Spleen (tissue), 11 donors: Measurements from ENCODE around the gene RERG. TPM values are rescaled to one million over a fixed set of nuclear protein-coding genes. Genes with fewer than 3 reads are reported as not detected.

Source experiments
- DNase-seq: peaks from one replicate; pipeline ENCODE4 v3.0.0-alpha.2; 2020
- H3K27ac ChIP-seq, 8 donors: fragments of 200-600 bp; sonication (generic) in 7 of 8; 1 replicate in 4 of 8; 2 replicates in 4 of 8; pipeline versions ENCODE4 v1.5.0 to v1.8.0; 2016 to 2021; ENCODE audit warnings: inconsistent platforms in 4 of 8, mild to moderate bottlenecking in 4 of 8, moderate library complexity in 1 of 8
- H3K27me3 ChIP-seq, 7 donors: fragments of 200-600 bp; sonication (generic) in 6 of 7; replicated peaks in 1 of 7; 1 replicate in 4 of 7; 2 replicates in 3 of 7; pipeline versions ENCODE4 v1.5.0 to v1.8.0; 2016 to 2021; ENCODE audit warnings: inconsistent platforms in 3 of 7, mild to moderate bottlenecking in 1 of 7
- H3K36me3 ChIP-seq, 6 donors: fragments of 200-600 bp; sonication (generic) in 5 of 6; 1 replicate in 4 of 6; 2 replicates in 2 of 6; pipeline versions ENCODE4 v1.5.0 to v1.8.0; 2016 to 2021; ENCODE audit warnings: inconsistent platforms in 2 of 6
- H3K4me1 ChIP-seq, 6 donors: fragments of 200-600 bp; sonication (generic) in 5 of 6; 1 replicate in 3 of 6; 2 replicates in 3 of 6; pipeline versions ENCODE4 v1.5.0 to v1.8.0; 2016 to 2021; ENCODE audit warnings: inconsistent platforms in 3 of 6
- H3K4me3 ChIP-seq, 8 donors: fragments of 200-600 bp; sonication (generic) in 7 of 8; 1 replicate in 4 of 8; 2 replicates in 4 of 8; pipeline versions ENCODE4 v1.5.0 to v1.8.0; 2016 to 2021; ENCODE audit warnings: inconsistent platforms in 4 of 8, mild to moderate bottlenecking in 4 of 8, moderate library complexity in 2 of 8
- H3K9me3 ChIP-seq, 8 donors: fragments of 200-600 bp; sonication (generic) in 7 of 8; 1 replicate in 4 of 8; 2 replicates in 4 of 8; pipeline versions ENCODE4 v1.5.0 to v1.8.0; 2016 to 2021; ENCODE audit warnings: inconsistent platforms in 4 of 8
- CTCF ChIP-seq, 11 experiments: fragments of 200-600 bp in 7 of 11; fragments of 450-650 bp in 4 of 11; sonication (generic) in 4 of 11; IDR thresholded peaks in 8 of 11; conservative IDR thresholded peaks in 3 of 11; 1 replicate in 7 of 11; 2 replicates in 4 of 11; pipeline versions ENCODE4 v1.4.0 to v1.8.0; 2016 to 2021; ENCODE audit warnings: antibody characterized with exemption in 11 of 11, inconsistent platforms in 4 of 11, mild to moderate bottlenecking in 1 of 11
- POLR2A ChIP-seq, 3 donors: fragments of 450-650 bp; IDR thresholded peaks; one replicate each; pipeline ENCODE4 v1.5.1; 2017; ENCODE audit warnings: antibody characterized with exemption in 3 of 3, mild to moderate bottlenecking in 1 of 3
- POLR2AphosphoS5 ChIP-seq, 3 donors: sonication (generic); formaldehyde crosslinking; IDR thresholded peaks; one replicate each; pipeline ENCODE4 v1.5.1; 2017; ENCODE audit warnings: antibody characterized with exemption in 3 of 3
- WGBS, 5 donors: extraction: QIAGEN DNeasy Blood & Tissue Kit in 3 of 5; methylation state at CpG; one replicate each; pipeline versions ENCODE4 v1.1.5 to v1.1.7; 2013 to 2018; 5-methylcytosine and 5-hydroxymethylcytosine counted together
- intact Hi-C: fragments of 100-400 bp; cut with DNase I; formaldehyde crosslinking; loops from one replicate; pipeline ENCODE4 v1.15.0; 2023; ENCODE audit warnings: low total_unique reads
- polyA plus RNA-seq, 3 donors: library from polyadenylated mRNA; stranded (reverse); fragments of 200-250 nt; gene quantifications; one replicate each; pipeline ENCODE4 v1.2.1, GENCODE V29; 2013
- total RNA-seq, 7 donors: library from RNA; depleted of rRNA in 3 of 7; stranded (reverse); fragments of >200 nt in 3 of 7; fragmentation: NEBNext Ultra II Directional in 4 of 7; extraction: Animal tissue kit (Norgen Biotek cat#: 25700) in 4 of 7; gene quantifications; one replicate each; pipeline versions ENCODE4 v1.1.0 to v1.2.1, GENCODE V29; 2016 to 2021
- donor health status: healthy with polysubstance abuse.
- donor health status: DM: no; HTN: no; CAD: no; lungs with moderate emphysema.
- donor health status: DM: no; HTN: no; CAD: no.
- donor health status: Bipolar disorder and iron deficiency.
- donor health status: healthy.
- donor health status: DM: no; HTN: no; CAD: no.
- donor health status: DM: yes; HTN: yes; CAD: no.

The RERG gene
- total and polyA plus RNA-seq, 10 donors: 10.1 to 74.7 (median 38.0) TPM

- no peak overlapping the region for H3K4me3 ChIP-seq
- TF ChIP-seq CTCF (IDR thresholded peaks at IDR 0.05 in 8 of 11, conservative IDR thresholded peaks at IDR 0.05 in 3 of 11) (no peak), POLR2AphosphoS5 (IDR thresholded peaks at IDR 0.05) (no peak), POLR2A (IDR thresholded peaks at IDR 0.05) (no peak)
- H3K27me3 ChIP-seq: no peaks in the 10 kb centered on the region
- WGBS, 5 donors: 71 to 81% (median 78%) methylated on average over 3 of the region's 3 CpGs
- peak overlapping the region in 7 of 8 donors; percentile 33 to 73 (median 59) for H3K27ac ChIP-seq
- peaks cover 0 to 21% (median 7%) of the 10 kb centered on the region in 6 donors for H3K4me1 ChIP-seq
- DNase-seq: no peak
- no peaks in the 10 kb centered on the region for H3K36me3 ChIP-seq
- no peaks in the 10 kb centered on the region for H3K9me3 ChIP-seq
- intact Hi-C loops: loop anchor here (10.0 kb wide), 1 partner anchor 67 kb away; the partner anchor contains the start of gene RERG
Measured at GRCh38 chr12:15158083-15158482, 63.1 kb downstream of the RERG start.

- H3K9me3 ChIP-seq: no peaks in the 10 kb centered on the region
- H3K4me1 ChIP-seq: peaks cover 0 to 27% (median 9%) of the 10 kb centered on the region in 6 donors
- no peak overlapping the region for H3K4me3 ChIP-seq
- no peaks in the 10 kb centered on the region for H3K27me3 ChIP-seq
- WGBS, 5 donors: 33 to 41% (median 35%) methylated on average over 2 of the region's 2 CpGs
- TF ChIP-seq POLR2AphosphoS5 (IDR thresholded peaks at IDR 0.05) (peak in 1 of 3 donors; percentile 27), POLR2A (IDR thresholded peaks at IDR 0.05) (no peak)
- DNase-seq: no peak
- no peaks in the 10 kb centered on the region for H3K36me3 ChIP-seq
- intact Hi-C loops: loop anchor here (10.0 kb wide), 1 partner anchor 68 kb away; the partner anchor contains the start of gene RERG
- H3K27ac ChIP-seq: peak overlapping the region in 7 of 8 donors; percentile 33 to 73 (median 59)
Measured at GRCh38 chr12:15157269-15157671, 63.9 kb downstream of the RERG start.

- H3K27ac ChIP-seq: peak overlapping the region in 7 of 8 donors; percentile 16 to 69 (median 36)
- no peaks in the 10 kb centered on the region for H3K27me3 ChIP-seq
- H3K4me3 ChIP-seq: no peak overlapping the region
- H3K4me1 ChIP-seq: peaks cover 0 to 45% (median 22%) of the 10 kb centered on the region in 6 donors
- H3K36me3 ChIP-seq: no peaks in the 10 kb centered on the region
- no peaks in the 10 kb centered on the region for H3K9me3 ChIP-seq
- no peak for DNase-seq
- no peak for TF ChIP-seq POLR2A (IDR thresholded peaks at IDR 0.05)
- TF ChIP-seq POLR2AphosphoS5 (IDR thresholded peaks at IDR 0.05): peak in 1 of 3 donors; percentile 14
- WGBS, 5 donors: 28 to 61% (median 45%) methylated on average over 1 of the region's 1 CpG
- intact Hi-C loops: loop anchor here (10.0 kb wide), 1 partner anchor 70 kb away; the partner anchor contains the start of gene RERG
Measured at GRCh38 chr12:15155271-15155670, 65.9 kb downstream of the RERG start.

GRCh38 chr12:15154103-15154502, 67.1 kb downstream of the RERG start:
- TF ChIP-seq POLR2A (IDR thresholded peaks at IDR 0.05) (no peak), CTCF (IDR thresholded peaks at IDR 0.05 in 8 of 11, conservative IDR thresholded peaks at IDR 0.05 in 3 of 11) (no peak), POLR2AphosphoS5 (IDR thresholded peaks at IDR 0.05) (no peak)
- 66 to 86% (median 83%) methylated on average over 3 of the region's 3 CpGs for WGBS, 5 donors
- DNase-seq: no peak
- Histone ChIP-seq H3K27ac (peak overlapping the region in 4 of 8 donors; percentile 17 to 60 (median 50)), H3K4me3 (no peak overlapping the region), H3K9me3 (no peaks in the 10 kb centered on the region), H3K4me1 (peaks cover 0 to 45% (median 22%) of the 10 kb centered on the region in 6 donors), H3K36me3 (no peaks in the 10 kb centered on the region), H3K27me3 (no peaks in the 10 kb centered on the region)
- intact Hi-C loops: loop anchor here (10.0 kb wide), 1 partner anchor 71 kb away; the partner anchor contains the start of gene RERG

- 50 to 84% (median 72%) methylated on average over 2 of the region's 2 CpGs for WGBS, 5 donors
- no peaks in the 10 kb centered on the region for H3K9me3 ChIP-seq
- intact Hi-C loops: loop anchor here (10.0 kb wide), 1 partner anchor 72 kb away; the partner anchor contains the start of gene RERG
- no peaks in the 10 kb centered on the region for H3K27me3 ChIP-seq
- H3K36me3 ChIP-seq: no peaks in the 10 kb centered on the region
- H3K4me1 ChIP-seq: peaks cover 0 to 38% (median 22%) of the 10 kb centered on the region in 6 donors
- peak overlapping the region in 5 of 8 donors; percentile 3 to 60 (median 42) for H3K27ac ChIP-seq
- H3K4me3 ChIP-seq: no peak overlapping the region
- TF ChIP-seq CTCF (IDR thresholded peaks at IDR 0.05 in 8 of 11, conservative IDR thresholded peaks at IDR 0.05 in 3 of 11) (no peak), POLR2A (IDR thresholded peaks at IDR 0.05) (no peak), POLR2AphosphoS5 (IDR thresholded peaks at IDR 0.05) (no peak)
- no peak for DNase-seq
Measured at GRCh38 chr12:15152868-15153267, 68.3 kb downstream of the RERG start.
